ENCODE results near the gene ACOX1. TPM values are rescaled to one million over a fixed set of nuclear protein-coding genes. Genes with fewer than 3 reads are reported as not detected.
"Not testable (repeated sequence)": the region's sequence is repeated elsewhere in the genome, so short reads cannot be mapped to it uniquely, and the experiment has no call there.

ACOX1 gene
- total RNA-seq, 1 donor from 2014 or later, result 52.9 TPM

DNA sequence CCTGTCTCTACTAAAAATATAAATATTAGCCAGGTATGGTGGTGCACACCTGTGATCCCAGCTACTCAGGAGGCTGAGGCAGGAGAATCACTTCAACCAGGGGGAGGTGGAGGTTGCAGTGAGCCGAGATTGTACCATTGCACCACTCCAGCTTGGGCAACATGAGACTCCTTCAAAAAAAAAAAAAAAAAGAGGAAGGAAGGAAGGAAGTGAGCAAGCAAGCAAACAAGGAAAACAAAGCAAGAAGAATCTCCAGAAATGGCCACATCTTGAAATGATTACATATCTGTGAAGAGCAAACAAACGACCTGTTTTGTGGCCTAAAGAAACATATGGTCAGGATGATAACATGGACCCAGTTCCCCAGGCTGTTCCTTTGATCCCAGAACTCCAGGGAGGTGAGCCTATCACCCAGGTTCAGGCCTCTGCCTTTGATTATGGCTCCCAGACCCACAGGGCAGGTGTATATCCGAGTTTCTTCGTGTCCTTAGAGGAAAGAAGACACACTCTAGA, 8.9 kb downstream of the ACOX1 start:
- H3K27me3 Mint-ChIP-seq (ENCODE audit: unreplicated experiment), result peaks cover 2% of the 10 kb centered on the region
- no peak for TF ChIP-seq CTCF (IDR thresholded peaks at IDR 0.05; ENCODE audit: partially characterized antibody, unreplicated experiment)
- H3K27ac Mint-ChIP-seq (ENCODE audit: unreplicated experiment), result no peak overlapping the region
- no peak for DNase-seq
- no peak overlapping the region for H3K4me3 Mint-ChIP-seq (ENCODE audit: unreplicated experiment)
- peaks cover 1% of the 10 kb centered on the region for H3K9me3 Mint-ChIP-seq (ENCODE audit: unreplicated experiment)
- H3K36me3 Mint-ChIP-seq (ENCODE audit: unreplicated experiment), result no peaks in the 10 kb centered on the region
- no peaks in the 10 kb centered on the region for H3K4me1 Mint-ChIP-seq (ENCODE audit: low read depth, unreplicated experiment)

GRCh38 chr17:75969044-75969443, 9.9 kb downstream of the ACOX1 start:
- H3K9me3 Mint-ChIP-seq (ENCODE audit: unreplicated experiment); H3K4me1 Mint-ChIP-seq (ENCODE audit: low read depth, unreplicated experiment); H3K27me3 Mint-ChIP-seq (ENCODE audit: unreplicated experiment); H3K36me3 Mint-ChIP-seq (ENCODE audit: unreplicated experiment); DNase-seq; H3K27ac Mint-ChIP-seq (ENCODE audit: unreplicated experiment); H3K4me3 Mint-ChIP-seq (ENCODE audit: unreplicated experiment): not testable (repeated sequence)

DNA sequence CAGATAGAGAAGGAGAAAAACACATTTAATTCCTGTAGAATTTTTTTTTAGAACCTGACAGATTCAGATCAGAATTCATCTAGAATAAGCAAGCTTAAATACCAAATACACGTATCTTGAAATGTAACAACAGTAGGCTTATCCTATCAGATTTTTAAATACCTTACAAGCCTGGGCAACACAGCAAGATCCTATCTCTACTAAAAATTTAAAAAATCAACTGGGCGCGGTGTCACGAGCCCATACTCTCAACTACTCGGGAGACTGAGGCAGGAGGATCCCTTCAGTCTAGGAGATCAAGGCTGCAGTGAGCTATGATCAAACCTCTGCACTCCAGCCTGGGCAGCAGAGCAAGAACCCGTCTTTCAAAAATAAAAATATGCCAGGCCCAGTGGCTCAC, 13.5 kb downstream of the ACOX1 start:
- H3K27ac Mint-ChIP-seq (ENCODE audit: unreplicated experiment), result no peak overlapping the region
- H3K4me1 Mint-ChIP-seq (ENCODE audit: low read depth, unreplicated experiment), result no peaks in the 10 kb centered on the region
- no peak overlapping the region for H3K4me3 Mint-ChIP-seq (ENCODE audit: unreplicated experiment)
- TF ChIP-seq CTCF (IDR thresholded peaks at IDR 0.05; ENCODE audit: partially characterized antibody, unreplicated experiment), result no peak
- no peaks in the 10 kb centered on the region for H3K36me3 Mint-ChIP-seq (ENCODE audit: unreplicated experiment)
- H3K9me3 Mint-ChIP-seq (ENCODE audit: unreplicated experiment), result no peaks in the 10 kb centered on the region
- no peaks in the 10 kb centered on the region for H3K27me3 Mint-ChIP-seq (ENCODE audit: unreplicated experiment)
- no peak for DNase-seq

GRCh38 chr17:75959839-75960511, 19.0 kb downstream of the ACOX1 start:
- Mint-ChIP-seq H3K9me3 (ENCODE audit: unreplicated experiment) (no peaks in the 10 kb centered on the region), H3K27ac (ENCODE audit: unreplicated experiment) (no peak overlapping the region), H3K36me3 (ENCODE audit: unreplicated experiment) (no peaks in the 10 kb centered on the region), H3K4me1 (ENCODE audit: low read depth, unreplicated experiment) (no peaks in the 10 kb centered on the region), H3K4me3 (ENCODE audit: unreplicated experiment) (no peak overlapping the region), H3K27me3 (ENCODE audit: unreplicated experiment) (no peaks in the 10 kb centered on the region)
- TF ChIP-seq CTCF (IDR thresholded peaks at IDR 0.05; ENCODE audit: partially characterized antibody, unreplicated experiment), result no peak
- no peak for DNase-seq

DNA sequence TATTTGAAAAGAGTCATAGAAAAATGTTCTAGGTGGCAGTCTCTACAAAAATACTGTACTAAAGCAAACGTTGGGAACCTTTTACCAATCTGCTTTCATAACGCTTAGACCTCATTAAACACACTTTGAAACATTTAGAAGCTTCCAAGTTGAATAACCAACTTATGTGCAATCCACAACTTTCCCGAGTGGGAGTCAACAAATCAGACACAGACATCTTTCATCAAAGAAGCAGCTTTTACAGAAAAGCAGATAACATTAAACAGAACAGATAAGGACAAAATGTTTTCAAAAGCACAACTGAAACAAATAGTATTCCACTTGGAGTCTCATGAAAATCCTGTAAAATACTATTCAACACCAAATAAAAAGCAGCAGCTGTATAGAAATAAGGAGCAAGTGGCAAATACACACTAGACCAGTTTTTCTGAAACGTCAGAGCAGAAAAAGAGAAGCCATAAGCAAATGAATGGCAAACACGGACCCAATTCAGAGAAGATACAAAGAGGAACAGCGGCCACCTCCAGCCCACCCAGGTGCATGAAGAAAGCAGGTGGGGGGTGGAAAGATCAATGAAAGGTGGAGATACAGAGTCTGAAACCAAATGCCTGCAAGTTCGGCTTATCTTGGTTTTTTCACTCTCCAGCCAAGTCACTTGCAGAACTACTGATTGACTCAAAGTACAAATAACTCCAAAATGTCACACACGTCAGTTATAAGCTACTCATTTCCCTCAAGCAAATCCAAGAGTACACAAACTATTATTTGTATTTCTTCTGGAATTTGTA, 19.7 kb downstream of the ACOX1 start:
- Mint-ChIP-seq H3K4me3 (ENCODE audit: unreplicated experiment) (no peak overlapping the region), H3K27me3 (ENCODE audit: unreplicated experiment) (no peaks in the 10 kb centered on the region), H3K36me3 (ENCODE audit: unreplicated experiment) (no peaks in the 10 kb centered on the region), H3K4me1 (ENCODE audit: low read depth, unreplicated experiment) (no peaks in the 10 kb centered on the region), H3K9me3 (ENCODE audit: unreplicated experiment) (no peaks in the 10 kb centered on the region), H3K27ac (ENCODE audit: unreplicated experiment) (no peak overlapping the region)
- no peak for TF ChIP-seq CTCF (IDR thresholded peaks at IDR 0.05; ENCODE audit: partially characterized antibody, unreplicated experiment)
- no peak for DNase-seq

All from glutamatergic neuron (in vitro differentiated cells).